HCT116 (cell line): ENCODE results near the gene GOLIM4.

Source experiments
- CBX3 ChIP-seq: IDR thresholded peaks from 2 replicates; pipeline ENCODE4 v1.6.1; 2012; ENCODE audit warnings: low read depth
- CEBPB ChIP-seq: IDR thresholded peaks from 2 replicates; pipeline ENCODE4 v1.6.1; 2012; ENCODE audit warnings: low read depth
- EZH2 ChIP-seq: fragments of 200-600 bp; sonication (generic); IDR thresholded peaks from 2 replicates; pipeline ENCODE4 v1.6.1; 2017; ENCODE audit warnings: antibody characterized with exemption, mixed run types
- EZH2phosphoT487 ChIP-seq: fragments of 200-600 bp; IDR thresholded peaks from 2 replicates; pipeline ENCODE4 v1.6.1; 2018; ENCODE audit warnings: antibody characterized with exemption, borderline replicate concordance
- POLR2A ChIP-seq: IDR thresholded peaks from 2 replicates; pipeline ENCODE4 v1.7.0; 2011; ENCODE audit warnings: borderline replicate concordance; ENCODE audit not compliant: insufficient read depth, insufficient read length; ENCODE audit errors: extremely low read depth
- POLR2AphosphoS5 ChIP-seq: IDR thresholded peaks from 2 replicates; pipeline ENCODE4 v1.6.1; 2011; ENCODE audit warnings: mild to moderate bottlenecking, low read depth, low read length, moderate library complexity
- SP1 ChIP-seq: IDR thresholded peaks from 2 replicates; pipeline ENCODE4 v1.6.1; 2012; ENCODE audit warnings: low read depth
- TCF7L2 ChIP-seq: IDR thresholded peaks from 2 replicates; pipeline ENCODE4 v1.7.0; 2011; ENCODE audit warnings: borderline replicate concordance, inconsistent platforms; ENCODE audit not compliant: insufficient read depth, insufficient read length; ENCODE audit errors: extremely low read depth
- YY1 ChIP-seq: IDR thresholded peaks from 2 replicates; pipeline ENCODE4 v1.6.1; 2011; ENCODE audit warnings: low read length, low read depth, moderate library complexity, mild to moderate bottlenecking; ENCODE audit not compliant: insufficient replicate concordance; ENCODE audit errors: extremely low read depth
- ZNF274 ChIP-seq: fragments of 200-500 bp; sonication (Bioruptor generic); IDR thresholded peaks from 2 replicates; pipeline ENCODE4 v1.6.1; 2014; ENCODE audit warnings: mild to moderate bottlenecking, low read depth, low read length, inconsistent platforms
- TF ChIP-seq, protein P1 (sequence below), 3 experiments: fragments of 200-600 bp in 1 of 3; sonication (generic) in 1 of 3; IDR thresholded peaks in 2 of 3; conservative IDR thresholded peaks in 1 of 3; 2 replicates each; pipeline ENCODE4 v1.5.1; 2012 to 2017; ENCODE audit warnings: low read depth in 2 of 3, low read length in 2 of 3, antibody characterized with exemption in 1 of 3, borderline replicate concordance in 1 of 3, control low read depth in 1 of 3, mild to moderate bottlenecking in 1 of 3, mixed read lengths in 1 of 3, mixed run types in 1 of 3, moderate library complexity in 1 of 3; ENCODE audit not compliant: insufficient read depth in 1 of 3
- TF ChIP-seq, protein P2 (sequence below): IDR thresholded peaks from 2 replicates; pipeline ENCODE4 v1.6.1; 2012; ENCODE audit warnings: low read depth
- TF ChIP-seq, protein P3 (sequence below): IDR thresholded peaks from 2 replicates; pipeline ENCODE4 v1.6.1; 2012

DNA sequence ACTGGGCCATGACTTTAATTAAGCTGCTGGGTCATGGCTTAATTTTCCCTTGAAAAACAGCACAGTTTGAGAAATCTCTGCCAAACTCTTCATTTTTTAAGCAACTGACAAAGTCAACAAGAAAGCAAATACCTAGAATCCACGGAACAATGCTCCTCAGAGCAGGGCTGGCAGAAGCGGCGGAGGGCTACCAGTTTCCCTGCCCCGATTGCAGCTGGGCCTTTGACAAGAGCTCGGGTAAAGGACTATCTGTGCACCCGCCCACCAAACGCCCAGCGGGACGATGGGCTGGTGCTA, 1.2 kb downstream of the GOLIM4 start:
- TF ChIP-seq, protein P1, sequence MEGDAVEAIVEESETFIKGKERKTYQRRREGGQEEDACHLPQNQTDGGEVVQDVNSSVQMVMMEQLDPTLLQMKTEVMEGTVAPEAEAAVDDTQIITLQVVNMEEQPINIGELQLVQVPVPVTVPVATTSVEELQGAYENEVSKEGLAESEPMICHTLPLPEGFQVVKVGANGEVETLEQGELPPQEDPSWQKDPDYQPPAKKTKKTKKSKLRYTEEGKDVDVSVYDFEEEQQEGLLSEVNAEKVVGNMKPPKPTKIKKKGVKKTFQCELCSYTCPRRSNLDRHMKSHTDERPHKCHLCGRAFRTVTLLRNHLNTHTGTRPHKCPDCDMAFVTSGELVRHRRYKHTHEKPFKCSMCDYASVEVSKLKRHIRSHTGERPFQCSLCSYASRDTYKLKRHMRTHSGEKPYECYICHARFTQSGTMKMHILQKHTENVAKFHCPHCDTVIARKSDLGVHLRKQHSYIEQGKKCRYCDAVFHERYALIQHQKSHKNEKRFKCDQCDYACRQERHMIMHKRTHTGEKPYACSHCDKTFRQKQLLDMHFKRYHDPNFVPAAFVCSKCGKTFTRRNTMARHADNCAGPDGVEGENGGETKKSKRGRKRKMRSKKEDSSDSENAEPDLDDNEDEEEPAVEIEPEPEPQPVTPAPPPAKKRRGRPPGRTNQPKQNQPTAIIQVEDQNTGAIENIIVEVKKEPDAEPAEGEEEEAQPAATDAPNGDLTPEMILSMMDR (IDR thresholded peaks at IDR 0.05 in 2 of 3, conservative IDR thresholded peaks at IDR 0.05 in 1 of 3; ENCODE audit: borderline replicate concordance in 1 of 3, insufficient read depth in 1 of 3, low read depth in 2 of 3, low read length in 2 of 3), result no peak
- TF ChIP-seq POLR2AphosphoS5 (no peak), TCF7L2 (no peak), POLR2A (no peak), CEBPB (no peak), ZNF274 (no peak), EZH2phosphoT487 (no peak), EZH2 (no peak), CBX3 (no peak), YY1 (no peak), SP1 (no peak)
- TF ChIP-seq, protein P2, sequence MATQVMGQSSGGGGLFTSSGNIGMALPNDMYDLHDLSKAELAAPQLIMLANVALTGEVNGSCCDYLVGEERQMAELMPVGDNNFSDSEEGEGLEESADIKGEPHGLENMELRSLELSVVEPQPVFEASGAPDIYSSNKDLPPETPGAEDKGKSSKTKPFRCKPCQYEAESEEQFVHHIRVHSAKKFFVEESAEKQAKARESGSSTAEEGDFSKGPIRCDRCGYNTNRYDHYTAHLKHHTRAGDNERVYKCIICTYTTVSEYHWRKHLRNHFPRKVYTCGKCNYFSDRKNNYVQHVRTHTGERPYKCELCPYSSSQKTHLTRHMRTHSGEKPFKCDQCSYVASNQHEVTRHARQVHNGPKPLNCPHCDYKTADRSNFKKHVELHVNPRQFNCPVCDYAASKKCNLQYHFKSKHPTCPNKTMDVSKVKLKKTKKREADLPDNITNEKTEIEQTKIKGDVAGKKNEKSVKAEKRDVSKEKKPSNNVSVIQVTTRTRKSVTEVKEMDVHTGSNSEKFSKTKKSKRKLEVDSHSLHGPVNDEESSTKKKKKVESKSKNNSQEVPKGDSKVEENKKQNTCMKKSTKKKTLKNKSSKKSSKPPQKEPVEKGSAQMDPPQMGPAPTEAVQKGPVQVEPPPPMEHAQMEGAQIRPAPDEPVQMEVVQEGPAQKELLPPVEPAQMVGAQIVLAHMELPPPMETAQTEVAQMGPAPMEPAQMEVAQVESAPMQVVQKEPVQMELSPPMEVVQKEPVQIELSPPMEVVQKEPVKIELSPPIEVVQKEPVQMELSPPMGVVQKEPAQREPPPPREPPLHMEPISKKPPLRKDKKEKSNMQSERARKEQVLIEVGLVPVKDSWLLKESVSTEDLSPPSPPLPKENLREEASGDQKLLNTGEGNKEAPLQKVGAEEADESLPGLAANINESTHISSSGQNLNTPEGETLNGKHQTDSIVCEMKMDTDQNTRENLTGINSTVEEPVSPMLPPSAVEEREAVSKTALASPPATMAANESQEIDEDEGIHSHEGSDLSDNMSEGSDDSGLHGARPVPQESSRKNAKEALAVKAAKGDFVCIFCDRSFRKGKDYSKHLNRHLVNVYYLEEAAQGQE, result no peak
- TF ChIP-seq, protein P3, sequence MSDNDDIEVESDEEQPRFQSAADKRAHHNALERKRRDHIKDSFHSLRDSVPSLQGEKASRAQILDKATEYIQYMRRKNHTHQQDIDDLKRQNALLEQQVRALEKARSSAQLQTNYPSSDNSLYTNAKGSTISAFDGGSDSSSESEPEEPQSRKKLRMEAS, result no peak
